Measurements from ENCODE around the gene IGFBP4.

The IGFBP4 gene

DNA sequence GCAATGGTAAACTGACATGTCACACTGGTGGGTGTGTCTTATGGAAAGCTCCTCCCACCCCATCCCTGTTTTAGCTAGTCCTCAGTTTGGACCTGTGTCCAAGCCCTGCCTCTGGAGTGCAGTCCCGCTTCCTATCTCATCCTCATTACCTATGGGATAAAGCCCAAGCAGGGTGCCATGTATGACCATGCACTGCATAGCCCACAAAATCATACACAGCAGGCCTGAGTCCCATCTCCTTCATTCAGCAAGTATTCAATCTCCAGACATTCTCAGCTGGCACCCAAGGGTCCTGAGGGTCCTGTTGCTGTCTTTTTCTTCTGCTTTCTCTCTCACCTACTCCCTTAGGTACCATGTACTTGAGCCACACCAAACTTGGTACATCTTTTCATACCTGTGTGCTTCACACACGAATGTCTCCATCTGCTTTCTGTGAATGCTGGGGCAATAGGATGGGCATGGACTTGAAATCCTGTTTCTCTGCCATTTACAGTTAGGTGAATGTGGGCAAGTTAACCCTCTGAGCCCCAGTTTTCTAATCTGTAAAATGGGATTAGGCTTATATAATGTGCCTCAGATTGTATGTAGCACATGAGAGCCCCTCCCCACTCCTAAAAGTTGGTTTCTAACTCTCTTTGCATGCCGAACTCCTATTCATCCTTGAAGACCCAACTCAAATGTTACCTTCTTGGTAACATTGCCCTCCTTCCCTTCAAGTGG, 29.6 kb downstream of the IGFBP4 start:
- no peaks in the 10 kb centered on the region for H3K9me3 Mint-ChIP-seq
- ATAC-seq (replicated peaks; ENCODE audit: extremely low read depth, poor library complexity, severe bottlenecking) (no peak), DNase-seq (ENCODE audit: low spot score in 2 of 2) (no peak)

DNA sequence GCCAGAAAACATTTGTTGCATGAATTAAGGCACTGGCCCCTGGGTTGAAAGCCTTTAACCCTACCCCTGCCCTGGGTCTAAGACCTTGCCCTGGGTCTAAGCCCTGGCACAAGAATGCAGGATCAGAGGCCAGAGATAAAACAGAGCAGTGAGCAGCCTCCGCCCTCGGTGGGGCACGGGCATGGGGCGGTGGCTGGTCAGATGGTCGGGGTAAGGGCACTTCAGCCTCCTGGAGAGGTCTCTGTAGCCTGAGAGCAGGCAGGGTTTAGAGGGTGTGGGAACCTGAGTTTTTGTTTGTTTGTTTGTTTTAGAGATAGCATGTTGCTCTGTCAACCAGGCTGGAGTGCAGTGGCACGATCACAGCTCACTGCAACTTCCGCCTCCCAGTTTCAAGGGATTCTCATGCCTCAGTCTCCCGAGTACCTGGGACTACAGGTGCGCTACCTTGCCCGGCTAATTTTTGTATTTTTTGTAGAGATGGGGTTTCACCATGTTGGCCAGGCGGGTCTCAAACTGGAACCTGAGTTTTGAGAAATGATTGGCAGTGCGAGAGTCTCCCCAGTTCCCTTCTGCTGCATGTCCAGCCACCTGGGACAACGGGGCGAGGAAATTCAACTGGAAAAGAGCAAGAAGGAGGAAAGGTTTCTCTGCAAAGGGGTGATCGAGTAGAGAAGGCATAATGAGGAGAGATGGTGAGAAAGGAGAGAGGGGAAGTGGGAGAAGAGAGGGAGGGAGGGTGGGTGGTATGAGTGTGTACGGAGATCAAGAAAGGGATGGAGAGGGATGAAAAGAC, 30.5 kb downstream of the IGFBP4 start:
- no peaks in the 10 kb centered on the region for H3K27me3 Mint-ChIP-seq
- no peak for DNase-seq (ENCODE audit: low spot score in 2 of 2)
- no peaks in the 10 kb centered on the region for H3K9me3 Mint-ChIP-seq
- peaks cover 9% of the 10 kb centered on the region for H3K4me1 Mint-ChIP-seq
- peaks cover 7% of the 10 kb centered on the region for H3K36me3 Mint-ChIP-seq (ENCODE audit: insufficient read depth)
- H3K4me3 Mint-ChIP-seq: no peak overlapping the region
- H3K27ac Mint-ChIP-seq (ENCODE audit: low read depth): peak overlapping the region; percentile 56
- no peak for ATAC-seq (replicated peaks; ENCODE audit: extremely low read depth, poor library complexity, severe bottlenecking)

More for the DNA sequence above, 29.6 kb downstream of the IGFBP4 start:
- H3K27ac Mint-ChIP-seq (ENCODE audit: low read depth): peak overlapping the region; percentile 56
- no peak overlapping the region for H3K4me3 Mint-ChIP-seq
- peaks cover 6% of the 10 kb centered on the region for H3K4me1 Mint-ChIP-seq
- H3K27me3 Mint-ChIP-seq: no peaks in the 10 kb centered on the region
- peaks cover 7% of the 10 kb centered on the region for H3K36me3 Mint-ChIP-seq (ENCODE audit: insufficient read depth)

DNA sequence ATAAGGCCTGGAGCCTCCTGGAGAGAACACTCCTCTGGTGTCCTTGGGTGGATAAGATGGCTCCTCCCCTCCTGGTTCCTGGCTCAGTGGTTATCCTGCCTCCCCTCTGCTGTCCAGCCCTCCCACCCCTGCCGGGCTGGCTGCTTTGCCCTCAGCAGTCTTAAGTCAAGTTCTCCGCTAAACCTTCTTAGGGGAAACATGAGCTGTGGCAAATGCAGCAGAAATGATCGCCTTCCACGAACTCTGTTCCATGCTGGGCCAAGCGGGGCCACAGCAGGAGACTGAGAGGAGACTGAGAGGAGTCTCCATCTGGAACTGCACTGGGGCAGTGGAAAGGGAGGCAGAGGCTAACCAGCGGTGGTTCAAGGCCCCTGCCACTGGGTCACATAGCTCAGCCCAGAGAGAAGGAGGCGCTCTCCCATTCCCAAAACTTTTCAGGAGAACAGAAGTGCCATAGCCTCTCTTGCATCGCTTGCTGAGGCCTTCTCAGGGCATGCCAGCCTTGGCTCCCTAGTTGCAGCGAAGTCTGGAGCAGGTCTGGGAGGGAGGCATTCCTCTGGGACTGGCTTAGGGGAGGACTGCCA, 31.3 kb downstream of the IGFBP4 start:
- peaks cover 8% of the 10 kb centered on the region for H3K36me3 Mint-ChIP-seq (ENCODE audit: insufficient read depth)
- no peak overlapping the region for H3K4me3 Mint-ChIP-seq
- DNase-seq (ENCODE audit: low spot score in 2 of 2) (no peak), ATAC-seq (replicated peaks; ENCODE audit: extremely low read depth, poor library complexity, severe bottlenecking) (no peak)
- no peak overlapping the region for H3K27ac Mint-ChIP-seq (ENCODE audit: low read depth)
- H3K4me1 Mint-ChIP-seq: peaks cover 16% of the 10 kb centered on the region
- no peaks in the 10 kb centered on the region for H3K9me3 Mint-ChIP-seq
- H3K27me3 Mint-ChIP-seq: no peaks in the 10 kb centered on the region

DNA sequence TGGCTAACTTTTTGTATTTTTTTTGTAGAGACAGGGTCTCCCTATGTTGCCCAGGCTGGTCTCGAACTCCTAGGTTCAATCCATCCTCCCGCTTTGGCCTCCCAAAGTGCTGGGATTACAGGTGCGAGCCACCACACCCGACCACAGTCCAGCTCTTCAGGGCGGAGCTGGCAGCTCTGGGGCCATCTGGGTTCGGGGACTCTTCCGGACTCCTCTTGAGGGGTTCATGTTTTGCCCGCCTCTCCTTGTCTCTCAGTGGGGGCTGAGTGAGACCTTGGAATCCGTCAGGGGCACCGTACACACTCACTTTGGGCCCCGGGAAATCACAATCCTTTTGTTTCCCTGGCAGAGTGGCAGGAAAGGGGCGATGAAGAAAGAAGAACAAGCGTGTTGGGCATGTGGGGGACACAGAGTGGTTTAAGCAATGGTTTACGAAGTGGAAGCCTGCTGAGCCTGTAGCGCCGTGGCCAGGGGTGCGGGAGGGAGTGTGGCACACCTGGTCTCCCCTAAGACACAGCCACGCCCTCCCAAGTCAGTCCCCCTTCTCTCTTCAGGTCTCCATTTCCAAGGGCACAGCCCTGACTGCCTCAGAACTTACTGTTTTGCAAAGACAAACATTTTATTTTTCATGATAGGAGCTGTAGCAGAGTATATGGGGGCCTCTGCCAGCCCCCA, 32.1 kb downstream of the IGFBP4 start:
- Mint-ChIP-seq H3K4me3 (no peak overlapping the region), H3K27ac (ENCODE audit: low read depth) (no peak overlapping the region), H3K4me1 (peaks cover 25% of the 10 kb centered on the region), H3K36me3 (ENCODE audit: insufficient read depth) (peaks cover 9% of the 10 kb centered on the region), H3K27me3 (no peaks in the 10 kb centered on the region), H3K9me3 (no peaks in the 10 kb centered on the region)
- no peak for DNase-seq (ENCODE audit: low spot score in 2 of 2)
- ATAC-seq (replicated peaks; ENCODE audit: extremely low read depth, poor library complexity, severe bottlenecking): no peak

DNA sequence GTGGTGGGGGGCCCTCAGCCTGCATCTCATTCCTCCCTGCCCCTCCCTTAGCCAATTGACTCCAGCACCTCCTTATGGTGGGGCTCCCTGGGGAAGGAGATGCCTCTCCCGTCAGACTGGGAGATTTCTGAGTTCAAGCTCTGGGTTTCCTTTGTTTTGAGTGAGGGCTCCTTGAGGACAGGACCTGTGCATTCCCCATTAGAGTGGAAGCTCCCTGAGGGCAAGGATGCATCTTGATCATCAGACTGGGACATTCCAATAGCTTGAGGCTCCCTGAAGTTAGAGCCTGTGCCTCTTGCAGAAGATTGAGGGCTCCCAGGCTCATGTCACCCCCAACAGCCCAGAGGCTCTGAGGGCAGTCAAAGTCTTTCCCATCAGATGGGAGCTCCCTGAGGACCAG, 34.5 kb downstream of the IGFBP4 start:
- ATAC-seq (replicated peaks; ENCODE audit: extremely low read depth, poor library complexity, severe bottlenecking) (no peak), DNase-seq (ENCODE audit: low spot score in 2 of 2) (no peak)
- Mint-ChIP-seq H3K36me3 (ENCODE audit: insufficient read depth) (peaks cover 12% of the 10 kb centered on the region), H3K9me3 (no peaks in the 10 kb centered on the region), H3K27me3 (no peaks in the 10 kb centered on the region), H3K4me3 (no peak overlapping the region), H3K4me1 (peaks cover 49% of the 10 kb centered on the region), H3K27ac (ENCODE audit: low read depth) (no peak overlapping the region)

DNA sequence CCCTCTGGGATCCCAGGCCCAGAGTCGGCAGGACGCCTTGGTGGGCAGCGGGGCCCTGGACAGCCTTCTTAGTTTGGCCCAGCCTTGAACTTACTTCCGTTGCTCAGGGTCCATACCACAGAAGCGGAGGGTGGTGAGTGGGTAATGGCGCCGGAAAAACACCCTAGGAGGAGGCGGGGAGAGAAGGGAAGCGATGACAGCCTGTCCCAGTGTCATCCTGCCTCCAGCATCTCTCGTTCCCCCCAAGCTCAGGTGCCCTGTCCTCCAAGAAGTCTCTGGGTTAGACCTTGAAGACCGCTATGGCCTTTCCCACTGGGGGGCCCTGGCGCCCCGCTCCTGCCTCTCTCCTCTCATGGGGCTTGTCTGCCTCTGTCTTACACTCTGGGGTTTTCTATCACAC, 35.2 kb downstream of the IGFBP4 start:
- Mint-ChIP-seq H3K36me3 (ENCODE audit: insufficient read depth) (peaks cover 12% of the 10 kb centered on the region), H3K4me1 (peaks cover 52% of the 10 kb centered on the region), H3K27ac (ENCODE audit: low read depth) (peak overlapping the region; percentile 97), H3K4me3 (peak overlapping the region; percentile 49), H3K27me3 (no peaks in the 10 kb centered on the region), H3K9me3 (no peaks in the 10 kb centered on the region)
- ATAC-seq (replicated peaks; ENCODE audit: extremely low read depth, poor library complexity, severe bottlenecking): no peak
- DNase-seq (ENCODE audit: low spot score in 2 of 2): no peak

DNA sequence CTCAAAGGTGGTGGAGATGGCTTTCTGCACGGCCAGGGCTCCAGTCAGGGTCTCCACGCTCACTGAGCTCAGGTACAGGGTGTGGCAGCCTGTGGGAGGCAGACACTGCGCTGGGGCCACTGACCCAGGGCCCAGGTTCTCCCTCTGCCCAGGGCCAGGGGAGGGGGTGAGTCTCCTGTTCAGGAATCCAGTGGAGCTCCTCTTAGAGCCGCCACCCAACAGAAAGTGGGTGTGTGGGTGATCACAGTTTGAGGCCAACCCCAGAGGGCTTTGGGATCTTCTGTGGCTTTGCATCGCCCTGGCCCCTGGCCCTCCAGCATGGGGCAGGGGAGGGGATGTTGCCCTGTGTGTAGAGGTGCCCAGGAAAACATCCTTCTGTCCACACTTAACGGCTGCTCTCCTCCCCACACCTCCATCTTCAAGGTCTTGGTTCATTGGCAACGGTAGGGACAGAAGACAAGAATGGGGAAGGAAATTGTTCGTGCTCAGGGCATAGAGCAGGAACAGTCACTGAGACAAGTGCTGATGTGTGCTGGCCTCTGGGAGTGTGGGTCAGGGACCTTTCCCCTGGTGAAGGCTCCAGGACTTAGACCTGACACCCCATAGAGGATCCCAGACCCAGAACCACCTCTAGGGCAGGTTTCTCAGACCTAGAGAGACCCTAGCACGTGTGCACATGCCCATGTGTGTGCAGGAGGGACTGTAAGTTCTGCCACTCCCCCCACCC, 36.7 kb downstream of the IGFBP4 start:
- no peak for ATAC-seq (replicated peaks; ENCODE audit: extremely low read depth, poor library complexity, severe bottlenecking)
- H3K27me3 Mint-ChIP-seq: no peaks in the 10 kb centered on the region
- DNase-seq (ENCODE audit: low spot score in 2 of 2): no peak
- peaks cover 66% of the 10 kb centered on the region for H3K4me1 Mint-ChIP-seq
- peak overlapping the region; percentile 49 for H3K4me3 Mint-ChIP-seq
- peaks cover 12% of the 10 kb centered on the region for H3K36me3 Mint-ChIP-seq (ENCODE audit: insufficient read depth)
- no peaks in the 10 kb centered on the region for H3K9me3 Mint-ChIP-seq
- peak overlapping the region; percentile 97 for H3K27ac Mint-ChIP-seq (ENCODE audit: low read depth)

DNA sequence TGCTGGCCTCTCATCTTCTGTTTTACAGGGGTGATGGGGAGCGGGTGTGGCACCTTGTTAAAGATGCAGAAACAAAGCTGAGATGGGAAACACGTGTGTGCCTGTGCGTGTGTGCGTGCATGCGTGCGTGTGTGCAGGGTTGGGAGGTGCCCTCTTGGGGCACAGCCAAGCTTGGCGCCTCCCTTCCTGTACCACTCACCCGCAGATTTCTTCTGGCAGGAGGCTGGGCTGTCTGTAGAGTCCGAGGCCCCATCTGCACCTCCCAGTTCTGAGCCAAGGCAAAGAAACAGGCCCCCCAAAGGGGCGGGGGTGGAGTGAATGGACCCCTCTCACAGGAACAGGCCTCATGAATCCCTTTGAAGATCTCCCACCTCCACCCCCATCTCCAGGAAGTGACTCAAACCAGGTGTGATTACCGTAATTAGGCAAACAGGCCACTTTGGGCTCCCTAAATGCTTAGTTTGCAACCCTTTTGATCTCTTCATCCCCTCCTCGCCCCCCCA, 37.3 kb downstream of the IGFBP4 start:
- H3K9me3 Mint-ChIP-seq: no peaks in the 10 kb centered on the region
- peak overlapping the region; percentile 97 for H3K27ac Mint-ChIP-seq (ENCODE audit: low read depth)
- peak; percentile 93 for ATAC-seq (replicated peaks; ENCODE audit: extremely low read depth, poor library complexity, severe bottlenecking)
- DNase-seq (ENCODE audit: low spot score in 2 of 2): peak; percentile 74 to 94
- H3K4me3 Mint-ChIP-seq: peak overlapping the region; percentile 49
- H3K27me3 Mint-ChIP-seq: no peaks in the 10 kb centered on the region
- H3K4me1 Mint-ChIP-seq: peaks cover 72% of the 10 kb centered on the region
- H3K36me3 Mint-ChIP-seq (ENCODE audit: insufficient read depth): peaks cover 10% of the 10 kb centered on the region

DNA sequence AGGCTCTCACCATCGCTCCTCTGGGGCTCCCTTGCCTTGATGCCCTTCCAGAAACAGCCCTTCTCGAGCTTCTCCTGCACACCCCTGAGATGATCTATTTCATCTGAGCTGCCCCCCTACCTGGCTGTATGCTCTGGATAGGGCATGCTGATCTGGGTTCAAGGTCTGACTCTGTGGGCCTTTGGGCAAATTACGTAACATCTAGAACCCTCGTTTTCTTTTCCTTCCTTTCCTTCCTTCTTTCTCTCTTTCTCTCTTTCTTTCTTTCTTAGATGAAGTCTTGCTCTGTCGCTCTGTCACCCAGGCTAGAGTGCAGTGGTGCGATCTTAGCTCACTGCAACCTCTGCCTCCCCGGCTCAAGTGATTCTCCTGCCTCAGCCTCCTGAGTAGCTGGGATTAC, 37.9 kb downstream of the IGFBP4 start:
- H3K4me3 Mint-ChIP-seq: peak overlapping the region; percentile 49
- H3K9me3 Mint-ChIP-seq: no peaks in the 10 kb centered on the region
- peak overlapping the region; percentile 97 for H3K27ac Mint-ChIP-seq (ENCODE audit: low read depth)
- H3K27me3 Mint-ChIP-seq: no peaks in the 10 kb centered on the region
- peaks cover 75% of the 10 kb centered on the region for H3K4me1 Mint-ChIP-seq
- H3K36me3 Mint-ChIP-seq (ENCODE audit: insufficient read depth): peaks cover 7% of the 10 kb centered on the region
- ATAC-seq (replicated peaks; ENCODE audit: extremely low read depth, poor library complexity, severe bottlenecking): peak; percentile 15
- DNase-seq (ENCODE audit: low spot score in 2 of 2): no peak

DNA sequence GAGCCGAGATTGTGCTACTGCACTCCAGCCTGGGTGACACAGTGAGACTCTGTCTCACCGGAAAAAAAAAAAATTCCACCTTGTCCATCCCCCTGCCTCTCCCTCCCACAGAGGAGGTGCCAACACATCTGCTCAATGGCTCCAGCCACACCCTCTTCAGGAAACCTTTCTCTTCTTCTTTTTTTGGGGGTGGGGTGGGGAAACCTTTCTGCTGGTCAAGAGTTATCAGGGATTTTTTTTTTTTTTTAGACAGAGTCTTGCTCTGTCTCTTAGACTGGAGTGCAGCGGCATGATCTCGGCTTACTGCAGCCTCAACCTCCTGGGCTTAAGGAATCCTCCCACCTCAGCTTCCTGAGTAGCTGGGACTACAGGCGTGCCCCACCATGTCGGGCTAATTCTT, 39.5 kb downstream of the IGFBP4 start:
- peaks cover 85% of the 10 kb centered on the region for H3K4me1 Mint-ChIP-seq
- ATAC-seq (replicated peaks; ENCODE audit: extremely low read depth, poor library complexity, severe bottlenecking): no peak
- peak overlapping the region; percentile 36 for H3K4me3 Mint-ChIP-seq
- H3K27me3 Mint-ChIP-seq: no peaks in the 10 kb centered on the region
- DNase-seq (ENCODE audit: low spot score in 2 of 2): no peak
- no peaks in the 10 kb centered on the region for H3K9me3 Mint-ChIP-seq
- peak overlapping the region; percentile 97 for H3K27ac Mint-ChIP-seq (ENCODE audit: low read depth)
- H3K36me3 Mint-ChIP-seq (ENCODE audit: insufficient read depth): peaks cover 5% of the 10 kb centered on the region

DNA sequence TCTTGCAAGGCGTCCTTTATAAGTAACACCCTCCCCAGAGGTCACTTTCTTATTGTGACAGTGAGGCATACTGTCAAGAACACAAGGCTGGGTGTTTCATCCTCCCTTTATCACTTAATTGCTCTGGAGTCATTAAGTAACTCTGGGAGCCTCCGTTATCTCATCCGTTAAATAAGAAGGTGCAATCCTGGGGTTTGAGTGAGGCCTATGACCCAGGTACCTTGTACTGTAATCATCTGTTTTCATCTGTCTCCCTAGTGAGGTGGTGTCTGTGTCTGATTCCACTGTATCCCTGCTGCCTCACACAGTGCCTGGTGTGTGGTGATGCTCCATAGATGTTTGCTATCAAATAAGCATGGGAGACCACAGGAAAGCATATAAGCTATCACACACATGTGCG, 40.4 kb downstream of the IGFBP4 start:
- Mint-ChIP-seq H3K9me3 (no peaks in the 10 kb centered on the region), H3K4me1 (peaks cover 87% of the 10 kb centered on the region), H3K27ac (ENCODE audit: low read depth) (peak overlapping the region; percentile 97), H3K36me3 (ENCODE audit: insufficient read depth) (peaks cover 5% of the 10 kb centered on the region), H3K4me3 (no peak overlapping the region), H3K27me3 (no peaks in the 10 kb centered on the region)
- DNase-seq (ENCODE audit: low spot score in 2 of 2): no peak
- no peak for ATAC-seq (replicated peaks; ENCODE audit: extremely low read depth, poor library complexity, severe bottlenecking)

Data from central memory CD8-positive, alpha-beta T cell (primary cell).